Panc1 (cell line): ENCODE measurements around the gene PGBD1. TPM values are rescaled to one million over a fixed set of nuclear protein-coding genes. Genes with fewer than 3 reads are reported as not detected.

Experiments
- ATAC-seq: fragments of 200-7000 bp; cut with Tn5 transposase; 2 replicates; pipeline ENCODE4 v1.9.1; 2020; ENCODE audit warnings: mild to moderate bottlenecking, moderate library complexity
- Bru-seq: library from RNA; stranded (reverse); fragments of 400-500 nt; gene quantifications from one replicate; lab custom pipeline; 2021; lab: Mats Ljungman, UMichigan
- BruChase-seq, 2 experiments: library from RNA; stranded (reverse); fragments of 400-500 nt; gene quantifications; one replicate each; lab custom pipeline; 2021; lab: Mats Ljungman, UMichigan
- BruUV-seq: library from RNA; stranded (reverse); fragments of 400-500 nt; replicated peaks from 2 replicates; lab custom pipeline; 2021; lab: Mats Ljungman, UMichigan
- CTCF ChIA-PET: fragments of 300-600 bp; sonication (Branson Sonifier 250); formaldehyde crosslinking; loops from one replicate; lab custom pipeline; 2022; ENCODE audit warnings: antibody characterized with exemption; lab: Charles Lee
- POLR2A ChIA-PET: fragments of 300-600 bp; sonication (Branson Sonifier 250); formaldehyde crosslinking; loops from one replicate; lab custom pipeline; 2022; ENCODE audit warnings: antibody characterized with exemption; lab: Charles Lee
- DNase-seq: peaks from one replicate; pipeline ENCODE4 v3.0.0-alpha.2; 2010; ENCODE audit warnings: low read depth, low spot score
- H3K27ac ChIP-seq: 2 replicates; pipeline ENCODE4 v1.5.1; 2011; ENCODE audit warnings: mild to moderate bottlenecking, low read length, inconsistent platforms
- H3K27me3 ChIP-seq: fragments of 200-500 bp; sonication (Bioruptor generic); 2 replicates; pipeline ENCODE4 v1.6.0; 2014; ENCODE audit warnings: low read length, inconsistent platforms; ENCODE audit not compliant: control insufficient read depth, insufficient read depth
- H3K36me3 ChIP-seq: fragments of 200-500 bp; sonication (Bioruptor generic); 2 replicates; pipeline ENCODE4 v1.5.1; 2014; ENCODE audit warnings: inconsistent platforms, mild to moderate bottlenecking, low read length, moderate library complexity; ENCODE audit not compliant: control insufficient read depth, insufficient read depth
- H3K4me1 ChIP-seq: 2 replicates; pipeline ENCODE4 v1.5.1; 2011; ENCODE audit warnings: inconsistent platforms, mild to moderate bottlenecking, low read length, moderate library complexity; ENCODE audit not compliant: control insufficient read depth, insufficient read depth
- H3K4me3 ChIP-seq, 2 experiments: 2 replicates each; pipeline ENCODE4 v1.5.1; 2011 to 2012; ENCODE audit warnings: low read depth in 2 of 2, low read length in 2 of 2, mild to moderate bottlenecking in 2 of 2, inconsistent platforms in 1 of 2, moderate library complexity in 1 of 2
- H3K9me3 ChIP-seq: fragments of 200-500 bp; sonication (Bioruptor generic); 2 replicates; pipeline ENCODE4 v1.5.1; 2014; ENCODE audit warnings: low read depth, mild to moderate bottlenecking, inconsistent platforms, low read length, moderate library complexity; ENCODE audit not compliant: control insufficient read depth, insufficient read depth
- CTCF ChIP-seq: fragments of 450-650 bp; IDR thresholded peaks from 2 replicates; pipeline ENCODE4 v1.5.1; 2017; ENCODE audit warnings: mild to moderate bottlenecking
- POLR2AphosphoS5 ChIP-seq: IDR thresholded peaks from 2 replicates; pipeline ENCODE4 v1.6.1; 2012; ENCODE audit warnings: mild to moderate bottlenecking, low read depth, low read length, moderate library complexity
- REST ChIP-seq, 2 experiments: IDR thresholded peaks; 2 replicates each; pipeline ENCODE4 v1.6.1; 2011 to 2012; ENCODE audit warnings: low read depth in 2 of 2, control low read depth in 1 of 2, low read length in 1 of 2, mild to moderate bottlenecking in 1 of 2, moderate library complexity in 1 of 2; ENCODE audit not compliant: insufficient read depth in 1 of 2
- SIN3A ChIP-seq: IDR thresholded peaks from 2 replicates; pipeline ENCODE4 v1.6.1; 2012; ENCODE audit warnings: low read depth, mild to moderate bottlenecking, low read length, moderate library complexity, borderline replicate concordance; ENCODE audit not compliant: insufficient read depth
- TCF7L2 ChIP-seq: IDR thresholded peaks from 2 replicates; pipeline ENCODE4 v1.6.1; 2011; ENCODE audit warnings: mild to moderate bottlenecking, low read depth, low read length, inconsistent platforms
- in situ Hi-C: cut with HindIII; loops from 2 replicates; pipeline ENCODE4 v1.10.0; 2016; ENCODE audit warnings: low sequenced_read_pairs, low pct_unique_long_range_greater_than_20kb
- intact Hi-C: fragments of 100-400 bp; cut with micrococcal nuclease; formaldehyde crosslinking; loops from one replicate; pipeline ENCODE4 v1.10.0; 2022; ENCODE audit not compliant: unreplicated experiment
- long read RNA-seq: library from polyadenylated mRNA; unstranded; transcript quantifications from one replicate; pipeline ENCODE4 v2.0.0, GENCODE V29; 2021; ENCODE audit not compliant: unreplicated experiment
- polyA plus RNA-seq: library from polyadenylated mRNA; unstranded; fragments of >200 nt; gene quantifications from one replicate; pipeline ENCODE4 v1.2.1, GENCODE V29; 2012; ENCODE audit warnings: missing spikeins; ENCODE audit not compliant: insufficient read length
- total RNA-seq: library from RNA; stranded (reverse); gene quantifications from one replicate; pipeline ENCODE4 v1.2.1, GENCODE V29; 2021; ENCODE audit not compliant: unreplicated experiment

PGBD1 gene, protein sequence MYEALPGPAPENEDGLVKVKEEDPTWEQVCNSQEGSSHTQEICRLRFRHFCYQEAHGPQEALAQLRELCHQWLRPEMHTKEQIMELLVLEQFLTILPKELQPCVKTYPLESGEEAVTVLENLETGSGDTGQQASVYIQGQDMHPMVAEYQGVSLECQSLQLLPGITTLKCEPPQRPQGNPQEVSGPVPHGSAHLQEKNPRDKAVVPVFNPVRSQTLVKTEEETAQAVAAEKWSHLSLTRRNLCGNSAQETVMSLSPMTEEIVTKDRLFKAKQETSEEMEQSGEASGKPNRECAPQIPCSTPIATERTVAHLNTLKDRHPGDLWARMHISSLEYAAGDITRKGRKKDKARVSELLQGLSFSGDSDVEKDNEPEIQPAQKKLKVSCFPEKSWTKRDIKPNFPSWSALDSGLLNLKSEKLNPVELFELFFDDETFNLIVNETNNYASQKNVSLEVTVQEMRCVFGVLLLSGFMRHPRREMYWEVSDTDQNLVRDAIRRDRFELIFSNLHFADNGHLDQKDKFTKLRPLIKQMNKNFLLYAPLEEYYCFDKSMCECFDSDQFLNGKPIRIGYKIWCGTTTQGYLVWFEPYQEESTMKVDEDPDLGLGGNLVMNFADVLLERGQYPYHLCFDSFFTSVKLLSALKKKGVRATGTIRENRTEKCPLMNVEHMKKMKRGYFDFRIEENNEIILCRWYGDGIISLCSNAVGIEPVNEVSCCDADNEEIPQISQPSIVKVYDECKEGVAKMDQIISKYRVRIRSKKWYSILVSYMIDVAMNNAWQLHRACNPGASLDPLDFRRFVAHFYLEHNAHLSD
- 7.6 TPM for total RNA-seq
- polyA plus RNA-seq, result 4.3 TPM
- percentile 66 among the genes with signal in this experiment for Bru-seq, nascent RNA
- percentile 69 among the genes with signal in this experiment for BruChase-seq, experiment 1, labeled RNA remaining after a 2-hour chase
- percentile 70 among the genes with signal in this experiment for BruChase-seq, experiment 2, labeled RNA remaining after a 6-hour chase
- long read RNA-seq, partial matches to known transcripts, result 4 of 30 reads
- long read RNA-seq, other reads (novel, unspliced or antisense), result 22 of 30 reads

DNA sequence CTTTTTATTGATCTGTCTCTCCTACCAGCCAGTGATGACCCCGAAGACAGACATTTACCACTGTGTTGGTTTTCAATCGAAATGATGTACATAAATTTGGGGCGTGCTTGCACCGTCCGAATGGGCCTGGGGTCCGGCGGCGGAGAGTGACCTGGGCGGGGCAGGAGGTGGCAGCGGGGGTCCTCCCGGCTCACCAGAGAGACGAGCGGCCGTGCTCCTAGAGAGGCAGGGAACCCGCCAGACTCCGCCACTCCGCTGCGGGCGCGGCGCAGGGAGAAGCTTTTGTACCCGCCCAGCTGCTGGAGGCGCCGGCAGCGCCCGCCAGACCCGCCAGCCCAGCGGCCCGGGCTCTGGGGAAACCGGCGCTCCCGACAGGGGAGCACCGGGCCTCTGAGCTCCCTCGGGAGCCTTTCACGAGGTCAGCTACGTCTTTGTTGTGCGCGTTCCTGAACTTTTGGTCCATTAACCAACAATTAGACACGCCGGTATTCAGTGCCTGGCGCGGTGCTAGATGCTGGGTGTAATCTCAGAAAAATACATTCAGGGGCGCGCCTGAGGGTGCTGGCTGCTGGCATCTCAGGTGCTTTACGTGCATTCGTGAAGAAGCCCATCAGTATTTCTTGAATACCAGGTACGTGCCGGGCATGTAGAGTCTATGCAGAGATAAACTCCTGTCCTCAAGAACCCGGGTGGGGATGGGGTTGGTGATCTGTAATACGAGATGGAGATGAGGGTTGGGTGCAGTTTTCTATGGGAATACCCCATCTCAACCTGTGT is at the start of gene PGBD1:
PGBD1 (plus strand) TSS at position 285 of the 777 bp plus-strand sequence. CDS start 2,242 bp downstream, outside the sequence.
- H3K36me3 ChIP-seq, result 0 out of 2 replicates have a peak, but pooled peaks cover 3% of the 10 kb centered on the region
- H3K9me3 ChIP-seq, result no peaks in the 10 kb centered on the region; the same call in 1 of the 2 replicates
- ATAC-seq, result peak; percentile 98
- intact Hi-C loops, result no loop called here
- TF ChIP-seq POLR2AphosphoS5 (peak; percentile 68), REST (IDR thresholded peaks at IDR 0.05; ENCODE audit: insufficient read depth in 1 of 2, low read depth in 2 of 2, low read length in 1 of 2) (no peak), SIN3A (peak; percentile 57; the same call in 1 of the 2 replicates), CTCF (no peak)
- CTCF ChIA-PET, result interaction anchor here (0.6 kb wide), 1 partner anchor 64 kb away, joined by 3 read pairs; no protein-coding TSS in a partner anchor
- in situ Hi-C loops, result no loop called here
- H3K4me1 ChIP-seq, result peaks cover 7% of the 10 kb centered on the region; the same call in 1 of the 2 replicates
- no TSS peak for BruUV-seq
- DNase-seq, result no peak
- H3K4me3 ChIP-seq, result peak within 1 kb of the TSS; percentile 68 to 82
- POLR2A ChIA-PET, result no interaction called here
- no peaks in the 10 kb centered on the region for H3K27me3 ChIP-seq
- peak within 1 kb of the TSS; percentile 89 for H3K27ac ChIP-seq

DNA sequence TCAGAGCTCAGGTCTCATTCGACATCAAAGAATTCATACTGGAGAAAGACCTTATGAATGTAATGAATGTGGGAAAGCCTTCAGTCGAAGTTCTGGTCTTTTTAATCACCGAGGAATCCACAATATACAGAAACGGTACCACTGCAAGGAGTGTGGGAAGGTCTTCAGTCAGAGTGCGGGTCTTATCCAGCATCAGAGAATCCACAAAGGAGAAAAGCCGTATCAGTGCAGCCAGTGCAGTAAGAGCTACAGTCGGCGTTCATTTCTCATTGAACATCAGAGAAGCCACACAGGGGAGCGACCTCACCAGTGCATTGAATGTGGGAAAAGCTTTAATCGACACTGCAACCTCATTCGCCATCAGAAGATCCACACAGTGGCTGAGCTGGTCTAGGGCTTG is 48.6 kb upstream of the PGBD1 start:
- Histone ChIP-seq H3K36me3 (peaks cover 8% of the 10 kb centered on the region; the same call in 1 of the 2 replicates), H3K9me3 (peaks cover 8% of the 10 kb centered on the region; the same call in 1 of the 2 replicates), H3K27me3 (no peaks in the 10 kb centered on the region), H3K4me3 (no peak overlapping the region), H3K27ac (no peak overlapping the region), H3K4me1 (no peaks in the 10 kb centered on the region)
- DNase-seq (no peak), ATAC-seq (no peak)
- CTCF ChIA-PET, result no interaction called here
- POLR2A ChIA-PET, result no interaction called here
- TF ChIP-seq POLR2AphosphoS5 (no peak), SIN3A (no peak), TCF7L2 (no peak), REST (IDR thresholded peaks at IDR 0.05; ENCODE audit: insufficient read depth in 1 of 2, low read depth in 2 of 2, low read length in 1 of 2) (no peak), CTCF (no peak)
- in situ Hi-C loops, result no loop called here
- intact Hi-C loops, result no loop called here
- BruUV-seq, result no TSS peak
